ENCODE data around the gene NSG1. TPM values are rescaled to one million over a fixed set of nuclear protein-coding genes. Genes with fewer than 3 reads are reported as not detected.

Gene NSG1
- total and polyA plus RNA-seq, 2 of the 13 experiments (the other 11 are each of a cell fraction or from before 2014, with no cell fraction given), result not detected

GRCh38 chr4:4405358-4405962 lies 18.6 kb downstream of the NSG1 start:
- Histone ChIP-seq H3K36me3 (replicated peaks in 1 of 2; ENCODE audit: control insufficient read depth in 1 of 2, insufficient read depth in 2 of 2, low read length in 2 of 2) (no peaks in the 10 kb centered on the region), H3K79me2 (ENCODE audit: insufficient read depth, low read length) (no peaks in the 10 kb centered on the region), H3K4me2 (ENCODE audit: low read depth, low read length) (no peak overlapping the region), H3K9me3 (ENCODE audit: low read length) (no peaks in the 10 kb centered on the region), H3K27me3 (ENCODE audit: control insufficient read depth in 1 of 2, insufficient read depth in 2 of 2, low read length in 2 of 2) (peaks cover 8 to 68% of the 10 kb centered on the region in 2 experiments; a peak in 3 of 5 replicates), H4K20me1 (ENCODE audit: insufficient read depth, low read length) (no peaks in the 10 kb centered on the region), H2AFZ (ENCODE audit: low read length) (no peak overlapping the region), H3K4me3 (replicated peaks in 1 of 3; ENCODE audit: insufficient read depth in 1 of 3, low read depth in 2 of 3, low read length in 3 of 3) (no peak overlapping the region), H3K27ac (ENCODE audit: extremely low read length, insufficient read depth, low read length) (no peak overlapping the region), H3K9ac (ENCODE audit: insufficient read depth, low read depth, low read length) (no peak overlapping the region), H3K4me1 (ENCODE audit: insufficient read depth, low read length) (no peaks in the 10 kb centered on the region)
- peak; percentile 37; the same call in 1 of the 2 replicates for TF ChIP-seq ZNF768 (CRISPR knock-in tag; IDR thresholded peaks at IDR 0.05)
- TF ChIP-seq ZBTB39 (CRISPR knock-in tag; IDR thresholded peaks at IDR 0.05), result no peak
- no peak for TF ChIP-seq ZHX2 (IDR thresholded peaks at IDR 0.05; ENCODE audit: low read depth)
- TF ChIP-seq ZHX2 (CRISPR knock-in tag; IDR thresholded peaks at IDR 0.05; ENCODE audit: borderline replicate concordance), result no peak
- TF ChIP-seq REL (CRISPR knock-in tag; conservative IDR thresholded peaks at IDR 0.05), result no peak
- no peak for TF ChIP-seq ZNF629 (CRISPR knock-in tag; conservative IDR thresholded peaks at IDR 0.05)
- TF ChIP-seq ZBTB25 (CRISPR knock-in tag; IDR thresholded peaks at IDR 0.05), result no peak
- no peak for TF ChIP-seq HNRNPUL1 (IDR thresholded peaks at IDR 0.05; ENCODE audit: low read depth, low read length)
- ChIA-PET POLR2A (no interaction called here), CTCF (ENCODE audit: low intra/inter-chr PET ratio, low total read pairs) (no interaction called here)
- intact Hi-C loops (cut with micrococcal nuclease; ENCODE audit: unreplicated experiment), result no loop called here
- FAIRE-seq (no peak), ATAC-seq (no peak), DNase-seq (ENCODE audit: low spot score) (no peak)
- 40% methylated on average over 8 of the region's 15 CpGs for WGBS (ENCODE audit: low lambda C conversion rate)
- BruUV-seq (replicated peaks), result no TSS peak
- in situ Hi-C loops (cut with HindIII; ENCODE audit: extremely low pct_ligation_motif_present, low pct_unique_long_range_greater_than_20kb), result no loop called here

All from HepG2 (cell line).